Motor neuron (in vitro differentiated cells): ENCODE measurements around the gene MAD1L1. TPM values are rescaled to one million over a fixed set of nuclear protein-coding genes. Genes with fewer than 3 reads are reported as not detected.

Experiments used
- ATAC-seq, 8 experiments: fragments of 200-7000 bp; cut with Tn5 transposase; replicated peaks in 6 of 8; 2 replicates each; pipeline ENCODE4 v1.8.0; 2021; ENCODE audit warnings: mild to moderate bottlenecking in 8 of 8, moderate library complexity in 8 of 8
- H3K27ac ChIP-seq, 2 donors: fragments of 250-450 bp; sonication (Bioruptor Pico); 2 replicates each; pipeline ENCODE4 v1.9.0; 2021; ENCODE audit warnings: antibody characterized with exemption in 2 of 2, mild to moderate bottlenecking in 2 of 2, moderate library complexity in 1 of 2
- H3K4me1 ChIP-seq, 2 donors: fragments of 250-450 bp; sonication (Bioruptor Pico); replicated peaks in 1 of 2; 2 replicates each; pipeline ENCODE4 v1.6.1; 2021; ENCODE audit warnings: antibody characterized with exemption in 2 of 2, mild to moderate bottlenecking in 2 of 2, moderate library complexity in 1 of 2
- H3K4me3 ChIP-seq, 5 donors: fragments of 250-450 bp; sonication (Bioruptor Pico); 2 replicates each; pipeline ENCODE4 v1.9.0; 2021; ENCODE audit warnings: antibody characterized with exemption in 5 of 5, mild to moderate bottlenecking in 5 of 5, moderate library complexity in 4 of 5
- WGBS, 10 experiments: fragments of 450-650 bp; shearing (Covaris generic); methylation state at CpG; one replicate each; pipeline ENCODE4 v1.0.0; 2022; 5-methylcytosine and 5-hydroxymethylcytosine counted together
- in situ Hi-C, 9 experiments: fragments of 400-800 bp; cut with MboI; loops; one replicate each; pipeline ENCODE4 v1.15.0; 2021; ENCODE audit warnings: low sequenced_read_pairs in 9 of 9, low pct_unique_long_range_greater_than_20kb in 2 of 9; ENCODE audit not compliant: unreplicated experiment in 9 of 9
- total RNA-seq, 8 experiments: library from RNA; unstranded; fragments of 300-600 nt; gene quantifications; 2 replicates each; pipeline versions ENCODE4 v1.2.3 to v1.2.4, GENCODE V29; 2022

MAD1L1 gene
- total RNA-seq, 8 experiments from 2014 or later: 24.0 to 68.8 (median 32.4) TPM

GRCh38 chr7:2244404-2244995 is 11.8 kb upstream of the MAD1L1 start:
- ATAC-seq: no peak
- WGBS, 10 experiments: 79 to 96% (median 93%) methylated on average over 3 to 9 of the region's 25 CpGs; no CpG with 5 or more reads in 3 of the 10 experiments

GRCh38 chr7:2243458-2243857 is 10.7 kb upstream of the MAD1L1 start:
- in situ Hi-C loops: loop anchor here in 1 of 9 experiments (25.0 kb wide), 1 partner anchor 581 kb away; the partner anchor contains the start of gene ELFN1
- H3K27ac ChIP-seq: no peak overlapping the region
- H3K4me3 ChIP-seq: peak overlapping the region in 1 of 5 donors; percentile 96
- peaks cover 6 to 10% of the 10 kb centered on the region in 2 donors for H3K4me1 ChIP-seq
- ATAC-seq: no peak
- 79 to 96% (median 90%) methylated on average over 4 to 10 of the region's 12 CpGs; no CpG with 5 or more reads in 5 of the 10 experiments for WGBS, 10 experiments

More at GRCh38 chr7:2244404-2244995, 11.8 kb upstream of the MAD1L1 start:
- Histone ChIP-seq H3K4me1 (peaks cover 6 to 10% of the 10 kb centered on the region in 2 donors), H3K27ac (no peak overlapping the region), H3K4me3 (no peak overlapping the region)
- in situ Hi-C loops: loop anchor here in 1 of 9 experiments (25.0 kb wide), 1 partner anchor 582 kb away; the partner anchor contains the start of gene ELFN1

- ATAC-seq: peak; percentile 5 to 49 (median 18)
- Histone ChIP-seq H3K27ac (no peak overlapping the region), H3K4me1 (peaks cover 6 to 10% of the 10 kb centered on the region in 2 donors), H3K4me3 (peak overlapping the region; percentile 92 to 100 (median 98))
- in situ Hi-C loops: loop anchor here in 1 of 9 experiments (25.0 kb wide), 1 partner anchor 580 kb away; the partner anchor contains the start of gene ELFN1
- 0 to 20% (median 10%) methylated on average over 1 to 12 of the region's 21 CpGs; no CpG with 5 or more reads in 2 of the 10 experiments for WGBS, 10 experiments
Observed at GRCh38 chr7:2242541-2243429, 10.0 kb upstream of the MAD1L1 start.

GRCh38 chr7:2241580-2242540 is 9.1 kb upstream of the MAD1L1 start, which contains the start of the genes MRM2 and NUDT1:
Gene MRM2 (minus strand): TSS chr7:2242205. CDS start chr7:2242169, 36 bp downstream.
Gene NUDT1 (plus strand): TSS chr7:2242226. CDS start chr7:2244575, 2,349 bp downstream.
- Histone ChIP-seq H3K4me3 (peak within 1 kb of the TSS; percentile 92 to 100 (median 98)), H3K27ac (peak within 1 kb of the TSS; percentile 74 to 87), H3K4me1 (peaks cover 6 to 10% of the 10 kb centered on the region in 2 donors)
- peak; percentile 95 to 98 (median 96) for ATAC-seq
- in situ Hi-C loops: loop anchor here in 1 of 9 experiments (25.0 kb wide), 1 partner anchor 580 kb away; the partner anchor contains the start of gene ELFN1
- 0 to 8% (median 0%) methylated on average over 1 to 6 of the region's 81 CpGs; no CpG with 5 or more reads in 3 of the 10 experiments for WGBS, 10 experiments

GRCh38 chr7:2239242-2239641 is 6.5 kb upstream of the MAD1L1 start:
- ATAC-seq: no peak
- 80 to 100% (median 92%) methylated on average over 1 to 7 of the region's 17 CpGs; no CpG with 5 or more reads in 6 of the 10 experiments for WGBS, 10 experiments
- H3K4me3 ChIP-seq: no peak overlapping the region
- no peak overlapping the region for H3K27ac ChIP-seq
- in situ Hi-C loops: loop anchor here in 1 of 9 experiments (25.0 kb wide), 1 partner anchor 577 kb away; the partner anchor contains the start of gene ELFN1
- peaks cover 6 to 10% of the 10 kb centered on the region in 2 donors for H3K4me1 ChIP-seq

GRCh38 chr7:2237109-2237602 is 4.4 kb upstream of the MAD1L1 start:
- Histone ChIP-seq H3K27ac (no peak overlapping the region), H3K4me3 (no peak overlapping the region), H3K4me1 (peaks cover 5 to 6% of the 10 kb centered on the region in 2 donors)
- in situ Hi-C loops: loop anchor here in 1 of 9 experiments (25.0 kb wide), 1 partner anchor 575 kb away; the partner anchor contains the start of gene ELFN1
- 63 to 96% (median 94%) methylated on average over 3 to 10 of the region's 12 CpGs; no CpG with 5 or more reads in 5 of the 10 experiments for WGBS, 10 experiments
- no peak for ATAC-seq

GRCh38 chr7:2233926-2234325 is 1.2 kb upstream of the MAD1L1 start:
- in situ Hi-C loops: loop anchor here in 1 of 9 experiments (25.0 kb wide), 1 partner anchor 572 kb away; the partner anchor contains the start of gene ELFN1
- no peak for ATAC-seq
- no peak overlapping the region for H3K27ac ChIP-seq
- H3K4me3 ChIP-seq: no peak overlapping the region
- WGBS, 10 experiments: 44 to 100% (median 90%) methylated on average over 1 to 3 of the region's 3 CpGs; no CpG with 5 or more reads in 2 of the 10 experiments
- peaks cover 3 to 6% of the 10 kb centered on the region in 2 donors for H3K4me1 ChIP-seq

GRCh38 chr7:2231992-2232765 is 566 bp downstream of the MAD1L1 start:
- Histone ChIP-seq H3K4me3 (peak overlapping the region; percentile 65 to 92 (median 87)), H3K27ac (peak overlapping the region; percentile 62 to 67), H3K4me1 (peaks cover 3 to 6% of the 10 kb centered on the region in 2 donors)
- in situ Hi-C loops: loop anchor here in 1 of 9 experiments (25.0 kb wide), 1 partner anchor 570 kb away; the partner anchor contains the start of gene ELFN1
- ATAC-seq: peak; percentile 15 to 79 (median 76)
- 0 to 40% (median 1%) methylated on average over 1 to 13 of the region's 46 CpGs; no CpG with 5 or more reads in 2 of the 10 experiments for WGBS, 10 experiments

GRCh38 chr7:2230882-2231281 is 1.9 kb downstream of the MAD1L1 start:
- no peak for ATAC-seq
- Histone ChIP-seq H3K4me1 (peaks cover 3 to 6% of the 10 kb centered on the region in 2 donors), H3K4me3 (no peak overlapping the region), H3K27ac (no peak overlapping the region)
- WGBS, 10 experiments: 45 to 100% (median 93%) methylated on average over 1 to 7 of the region's 9 CpGs; no CpG with 5 or more reads in 4 of the 10 experiments
- in situ Hi-C loops: loop anchor here in 1 of 9 experiments (25.0 kb wide), 1 partner anchor 569 kb away; the partner anchor contains the start of gene ELFN1

GRCh38 chr7:2230226-2230625 is 2.5 kb downstream of the MAD1L1 start:
- ATAC-seq: no peak
- in situ Hi-C loops: loop anchor here in 1 of 9 experiments (25.0 kb wide), 1 partner anchor 568 kb away; the partner anchor contains the start of gene ELFN1
- Histone ChIP-seq H3K4me1 (peaks cover 3 to 6% of the 10 kb centered on the region in 2 donors), H3K4me3 (no peak overlapping the region), H3K27ac (no peak overlapping the region)
- 92 to 100% (median 100%) methylated on average over 1 to 2 of the region's 8 CpGs; no CpG with 5 or more reads in 6 of the 10 experiments for WGBS, 10 experiments
